Gastroesophageal sphincter (tissue), 3 donors: ENCODE results near the gene RNF113A.
"Not testable (repeated sequence)": the region's sequence is repeated elsewhere in the genome, so short reads cannot be mapped to it uniquely, and the experiment has no call there.

Source experiments
- CTCF ChIP-seq, 4 experiments: fragments of 200-600 bp in 2 of 4; fragments of 450-650 bp in 2 of 4; sonication (generic) in 1 of 4; IDR thresholded peaks; one replicate each; pipeline ENCODE4 v1.5.1; 2017 to 2019; ENCODE audit warnings: antibody characterized with exemption in 4 of 4, mild to moderate bottlenecking in 2 of 4, moderate library complexity in 2 of 4
- EP300 ChIP-seq: sonication (generic); formaldehyde crosslinking; IDR thresholded peaks from one replicate; pipeline ENCODE4 v1.6.1; 2017; ENCODE audit warnings: antibody characterized with exemption, mild to moderate bottlenecking
- POLR2A ChIP-seq, 2 donors: fragments of 450-650 bp; IDR thresholded peaks; one replicate each; pipeline ENCODE4 v1.6.1; 2017; ENCODE audit warnings: antibody characterized with exemption in 2 of 2, mild to moderate bottlenecking in 2 of 2, moderate library complexity in 1 of 2
- POLR2AphosphoS5 ChIP-seq: sonication (generic); formaldehyde crosslinking; IDR thresholded peaks from one replicate; pipeline ENCODE4 v1.6.1; 2017; ENCODE audit warnings: antibody characterized with exemption

GRCh38 chrX:119824221-119824620, 47.3 kb downstream of the RNF113A start:
- not testable (repeated sequence) for TF ChIP-seq CTCF (IDR thresholded peaks at IDR 0.05); POLR2A (IDR thresholded peaks at IDR 0.05); POLR2AphosphoS5; EP300
